ENCODE results near the gene ROR1.

Gene ROR1

DNA sequence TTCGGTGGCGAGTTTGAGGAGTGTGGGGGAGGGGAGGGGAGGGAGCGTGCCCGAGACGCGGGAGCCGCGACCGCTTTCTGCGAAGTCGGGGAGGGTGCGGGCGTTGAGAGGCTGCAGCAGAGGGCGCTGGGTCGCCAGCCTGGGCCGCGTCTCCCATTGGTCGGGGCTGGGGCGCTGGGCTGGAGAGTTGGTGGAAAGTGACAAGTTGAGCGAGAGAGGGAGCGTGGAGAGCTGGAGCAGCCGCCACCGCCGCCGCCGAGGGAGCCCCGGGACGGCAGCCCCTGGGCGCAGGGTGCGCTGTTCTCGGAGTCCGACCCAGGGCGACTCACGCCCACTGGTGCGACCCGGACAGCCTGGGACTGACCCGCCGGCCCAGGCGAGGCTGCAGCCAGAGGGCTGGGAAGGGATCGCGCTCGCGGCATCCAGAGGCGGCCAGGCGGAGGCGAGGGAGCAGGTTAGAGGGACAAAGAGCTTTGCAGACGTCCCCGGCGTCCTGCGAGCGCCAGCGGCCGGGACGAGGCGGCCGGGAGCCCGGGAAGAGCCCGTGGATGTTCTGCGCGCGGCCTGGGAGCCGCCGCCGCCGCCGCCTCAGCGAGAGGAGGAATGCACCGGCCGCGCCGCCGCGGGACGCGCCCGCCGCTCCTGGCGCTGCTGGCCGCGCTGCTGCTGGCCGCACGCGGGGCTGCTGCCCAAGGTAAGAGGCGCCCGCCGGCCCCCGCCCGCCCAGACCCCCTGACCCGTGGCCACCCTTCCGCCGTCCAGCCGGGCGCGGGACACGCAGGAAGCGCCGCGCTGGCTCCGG, at the start of gene ROR1:
TSS of gene ROR1 (plus strand) at position 203 of the 802 bp plus-strand sequence.
- DNase-seq: peak; percentile 93

DNA sequence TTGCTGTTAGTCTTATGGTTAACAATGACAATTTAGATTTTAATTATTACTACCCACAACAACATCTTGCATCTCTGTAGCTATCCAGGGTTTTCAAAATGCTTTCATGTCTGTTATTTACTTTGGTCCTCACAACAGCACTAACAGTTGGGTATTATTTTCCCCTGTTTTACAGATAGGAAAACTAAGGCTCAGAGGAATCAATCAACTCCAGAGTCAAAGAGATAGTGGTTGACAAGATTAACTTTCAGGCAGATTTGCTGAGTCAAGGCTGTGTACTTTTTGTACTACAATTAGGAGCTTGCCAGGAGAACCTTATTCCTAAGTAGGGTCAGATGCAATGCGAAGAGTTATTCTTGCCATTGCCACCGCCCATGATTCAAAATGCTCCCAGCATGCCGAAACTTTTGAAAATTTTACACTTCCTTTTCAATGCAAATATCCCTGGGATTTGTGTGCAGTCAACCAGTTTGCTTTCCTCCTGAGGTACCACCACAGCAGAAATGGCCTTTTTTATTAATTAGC, 49.4 kb upstream of the ROR1 start:
- no peak for DNase-seq

DNA sequence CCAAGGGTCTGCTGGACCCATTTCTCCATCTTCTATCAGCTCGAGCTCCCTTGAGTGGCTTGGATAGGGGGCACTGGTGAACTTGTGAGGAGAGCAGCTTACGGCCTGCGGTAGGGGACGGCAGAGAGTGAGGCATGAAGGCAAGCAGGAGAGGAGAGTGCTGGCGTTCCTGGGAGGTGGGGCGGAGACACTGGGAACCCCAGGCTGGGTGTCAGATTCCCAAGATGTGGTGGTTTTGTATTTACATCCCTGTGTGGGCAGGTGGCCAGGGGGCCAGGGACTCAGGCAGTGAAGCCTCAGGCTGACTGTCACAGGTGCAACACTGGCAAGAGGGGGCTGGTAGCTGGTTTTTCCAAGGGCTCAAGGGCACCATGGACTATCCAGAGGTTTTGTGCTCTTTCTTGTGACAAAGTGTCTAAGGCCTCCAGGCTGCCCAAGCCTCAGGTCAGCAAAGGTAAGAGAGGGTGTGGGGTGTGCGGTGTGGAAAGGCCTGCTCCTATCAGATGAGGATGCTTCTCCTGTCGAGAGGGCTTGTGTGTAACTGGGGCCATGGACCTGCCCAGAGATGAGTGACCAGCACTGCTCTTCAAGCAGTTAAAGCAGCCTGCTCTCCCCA, 45.1 kb upstream of the ROR1 start:
- DNase-seq: no peak

GRCh38 chr1:63729227-63729620, 44.6 kb upstream of the ROR1 start:
- no peak for DNase-seq

- no peak for DNase-seq
These were observed 43.6 kb upstream of the ROR1 start for GRCh38 chr1:63730211-63730610.

DNA sequence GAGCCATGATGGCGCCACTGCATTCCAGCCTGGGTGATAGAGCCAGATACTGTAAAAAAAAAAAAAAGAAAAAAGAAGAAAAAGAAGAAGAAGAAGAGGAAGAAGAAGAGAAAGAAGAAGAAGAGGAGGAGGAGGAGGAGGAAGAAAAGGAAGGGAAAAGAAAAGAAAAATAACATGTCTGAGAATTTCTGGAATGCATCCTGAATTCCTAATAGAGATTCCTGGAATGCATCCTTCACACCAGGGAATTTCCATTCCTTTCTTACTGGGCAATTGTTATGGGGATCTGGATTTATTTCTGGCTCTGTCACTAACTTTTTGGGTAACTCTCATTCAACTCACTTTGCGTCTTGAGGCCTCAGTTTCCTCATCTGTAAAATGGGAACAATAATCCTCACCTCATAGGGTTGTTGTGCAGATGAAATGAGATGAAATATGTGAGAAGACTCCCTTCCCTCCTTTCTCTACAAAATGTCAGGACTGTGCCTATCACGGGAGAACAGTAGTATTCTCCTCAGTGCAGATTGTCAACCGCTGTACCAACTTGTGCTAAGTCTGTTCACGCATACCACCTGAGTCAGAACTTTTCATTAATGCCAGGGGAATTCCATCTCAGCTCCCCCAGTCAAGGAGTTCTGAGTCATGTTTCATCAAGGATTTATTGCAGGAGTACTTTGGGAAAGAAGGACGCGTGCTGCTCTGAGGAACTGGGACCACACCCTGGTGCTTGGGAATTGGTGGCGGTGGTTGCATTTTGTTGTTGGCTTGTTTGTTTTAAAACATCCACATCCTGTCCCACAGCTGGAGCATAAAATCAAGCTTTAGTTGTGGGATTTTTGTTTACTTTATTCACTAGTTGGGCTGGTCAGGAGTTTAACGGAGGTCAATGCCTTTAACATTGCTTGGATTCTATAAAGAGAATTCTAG, 42.4 kb upstream of the ROR1 start:
- DNase-seq: no peak

GRCh38 chr1:63732666-63733065, 41.2 kb upstream of the ROR1 start:
- DNase-seq: no peak

GRCh38 chr1:63738772-63739171, 35.0 kb upstream of the ROR1 start:
- no peak for DNase-seq

DNA sequence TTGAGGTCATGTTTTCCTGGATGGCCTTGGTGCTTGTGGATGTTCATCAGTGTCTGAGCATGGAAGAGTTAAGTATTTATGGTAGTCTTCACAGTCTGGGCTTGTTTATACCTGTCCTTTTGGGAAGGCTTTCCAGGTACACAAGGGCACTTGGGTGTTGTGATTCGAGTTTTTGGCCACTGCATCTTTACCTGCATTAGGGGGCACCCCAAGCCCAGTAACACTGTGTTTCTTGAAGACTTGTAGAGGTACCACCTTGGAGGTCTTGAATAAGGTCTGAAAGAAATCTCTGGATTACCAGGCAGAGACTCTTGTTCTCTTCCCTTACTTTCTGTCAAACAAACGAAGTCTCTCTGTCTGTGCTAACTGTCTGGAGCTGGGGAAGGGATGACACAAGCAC, 34.4 kb upstream of the ROR1 start:
- no peak for DNase-seq

- DNase-seq: no peak
These were observed 33.4 kb upstream of the ROR1 start for GRCh38 chr1:63740432-63740831.

DNA sequence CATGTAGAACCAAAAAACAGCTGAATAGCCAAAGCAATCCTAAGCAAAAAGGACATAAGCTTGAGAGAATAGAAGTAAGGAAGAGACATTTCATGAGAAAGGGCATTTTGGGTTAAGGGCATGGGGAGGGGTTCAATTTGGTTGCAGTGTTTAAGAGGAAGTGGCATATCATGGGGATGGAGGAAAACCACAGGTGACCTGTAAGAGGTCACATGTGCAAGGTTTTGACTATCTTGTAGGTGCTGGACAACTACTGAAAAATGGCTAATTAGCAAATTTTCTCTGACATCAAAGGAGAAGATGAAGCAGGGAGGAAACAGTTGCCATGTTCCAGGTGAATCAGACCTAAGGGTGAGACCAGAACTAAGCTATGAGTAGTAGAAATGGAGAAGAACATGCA, 31.3 kb upstream of the ROR1 start:
- no peak for DNase-seq

GRCh38 chr1:63743781-63744180, 30.0 kb upstream of the ROR1 start:
- DNase-seq: no peak

DNA sequence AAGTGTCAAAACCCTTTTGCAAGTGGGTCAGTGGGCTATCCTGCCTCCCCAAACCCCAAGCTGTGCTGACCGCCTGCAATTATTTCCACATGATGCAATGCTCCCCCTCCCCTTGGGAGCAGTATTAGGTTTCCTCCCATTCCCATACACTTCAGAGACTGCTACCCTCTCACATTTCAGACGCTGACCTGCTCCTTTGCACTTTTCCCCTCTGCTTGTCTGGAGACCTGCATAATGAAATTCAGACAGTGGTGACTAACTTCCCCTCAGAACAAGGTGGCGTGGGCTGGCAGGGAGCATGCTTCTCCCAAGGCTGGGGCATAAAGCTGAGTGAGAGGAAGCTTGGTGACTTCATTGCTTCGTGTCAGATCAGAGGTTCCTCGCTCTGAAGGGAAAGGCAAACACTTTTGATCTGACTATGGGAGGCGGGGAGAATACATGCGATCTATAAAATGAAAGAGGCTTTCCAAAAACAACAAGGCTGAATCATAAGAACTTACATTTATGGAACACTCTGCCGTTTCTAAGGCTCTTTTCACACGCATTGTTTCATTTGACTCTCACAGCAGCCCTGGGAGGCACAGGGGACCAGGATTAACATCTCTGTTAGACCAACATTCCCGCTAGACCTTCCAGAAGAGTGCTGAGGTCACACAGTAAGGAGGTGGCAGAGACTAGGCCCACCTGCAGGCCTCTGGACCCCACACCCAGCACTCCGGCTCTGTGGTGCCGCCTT, 27.5 kb upstream of the ROR1 start:
- DNase-seq: peak; percentile 57

DNA sequence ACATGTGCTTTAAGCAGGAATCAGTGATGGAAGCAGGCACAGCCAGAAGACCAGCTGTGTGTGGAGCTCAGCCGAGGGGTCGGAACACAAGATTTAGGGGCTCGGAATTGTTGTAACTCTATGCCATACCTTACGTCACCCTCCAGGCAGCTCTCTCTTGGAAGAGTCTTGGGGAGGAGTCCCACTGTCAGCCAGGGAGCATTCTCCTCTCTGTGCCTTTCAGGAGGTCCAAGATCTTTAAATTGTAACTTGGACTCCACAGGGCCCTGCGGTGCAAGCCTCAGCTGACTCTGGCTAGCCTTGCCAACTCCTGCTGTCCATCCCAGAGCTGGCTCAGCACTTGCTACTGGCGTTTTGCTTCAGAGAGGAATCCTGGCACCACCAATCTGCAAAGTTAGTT, 26.4 kb upstream of the ROR1 start:
- peak; percentile 80 for DNase-seq

DNA sequence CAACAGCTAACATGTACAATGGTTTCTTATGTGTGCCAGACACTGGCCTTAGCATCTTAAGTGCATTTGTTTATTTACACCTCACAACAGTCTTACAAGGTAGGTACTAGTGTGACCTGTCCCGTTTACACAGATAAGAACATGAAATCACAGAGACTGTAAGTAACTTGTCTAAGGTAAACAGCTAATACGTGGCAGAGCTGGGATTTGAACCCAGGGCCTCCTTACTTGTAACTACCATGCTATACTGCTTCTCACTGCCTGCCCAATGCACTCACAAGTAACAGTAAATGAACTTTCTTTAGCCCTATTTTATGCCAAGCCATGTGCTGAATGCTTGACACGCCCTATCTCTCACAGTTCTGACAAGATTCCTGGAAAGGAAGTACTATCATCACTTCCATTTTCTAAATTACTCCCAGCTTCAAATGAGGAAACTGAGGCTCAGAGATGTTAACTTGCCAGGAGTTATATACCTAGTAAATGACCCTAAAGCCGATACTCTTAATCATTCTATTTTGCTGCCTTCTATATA, 25.7 kb upstream of the ROR1 start:
- no peak for DNase-seq

- DNase-seq: no peak
These were observed 25.2 kb upstream of the ROR1 start for GRCh38 chr1:63748641-63749040.

GRCh38 chr1:63750721-63751120, 23.1 kb upstream of the ROR1 start:
- no peak for DNase-seq

DNA sequence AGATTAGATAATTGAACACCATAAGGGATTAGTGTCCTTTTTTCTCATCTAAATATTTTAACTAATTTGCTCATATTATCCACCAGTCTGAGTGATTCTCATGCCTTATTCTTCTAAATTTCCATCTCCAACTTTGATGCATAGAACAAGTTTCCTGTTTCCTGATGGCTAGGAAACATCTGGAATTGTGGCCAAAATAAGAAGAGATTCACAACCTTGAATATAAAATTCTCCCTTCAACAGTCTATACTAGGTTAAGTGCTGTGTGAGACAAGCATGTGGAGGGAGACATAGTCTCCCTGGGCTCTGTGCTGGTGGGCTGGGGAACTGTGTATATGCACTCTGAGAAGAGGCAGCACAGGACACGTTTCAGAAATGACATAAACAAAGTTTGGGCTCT, 21.6 kb upstream of the ROR1 start:
- DNase-seq: no peak

DNA sequence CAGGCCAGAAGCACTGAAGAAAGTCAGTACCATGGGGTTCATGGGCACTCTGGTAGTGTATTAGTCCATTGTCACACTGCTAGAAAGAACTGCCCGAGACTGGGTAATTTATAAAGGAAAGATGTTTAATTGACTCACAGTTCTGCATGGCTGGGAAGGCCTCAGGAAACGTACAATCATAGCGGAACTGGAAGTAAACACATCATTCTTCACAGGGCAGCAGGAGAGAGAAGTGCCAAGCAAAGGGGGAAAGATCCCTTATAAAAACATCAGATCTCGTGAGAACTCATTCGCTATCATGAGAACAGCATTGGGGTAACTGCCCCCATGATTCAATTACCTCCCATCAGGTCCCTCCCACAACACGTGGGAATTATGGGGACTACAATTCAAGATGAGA, 20.2 kb upstream of the ROR1 start:
- no peak for DNase-seq

DNA sequence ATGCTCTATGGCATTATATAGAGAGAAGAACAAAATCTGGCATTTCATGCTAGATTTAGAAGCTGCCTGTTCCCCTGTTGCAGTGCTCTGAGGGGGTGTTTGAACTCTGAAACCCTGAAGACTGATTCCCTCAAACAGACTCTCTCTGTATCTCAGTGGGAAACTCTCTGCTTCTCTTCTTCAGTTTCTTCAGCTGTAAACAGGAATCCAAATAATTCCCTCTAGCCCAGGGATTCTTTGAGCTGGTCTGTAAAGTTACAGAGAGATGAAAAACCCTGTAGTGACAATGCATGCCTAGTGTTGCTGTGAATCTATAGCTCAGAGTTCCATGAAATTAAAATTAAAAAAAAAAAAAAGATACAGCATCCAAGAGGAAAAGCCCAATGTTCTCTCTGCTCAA, 17.0 kb upstream of the ROR1 start:
- DNase-seq: no peak

- no peak for DNase-seq
These were observed 16.5 kb upstream of the ROR1 start for GRCh38 chr1:63757334-63757733.

- no peak for DNase-seq
These were observed 15.0 kb upstream of the ROR1 start for GRCh38 chr1:63758791-63759190.

Measured in right forelimb (tissue), 1 donor.